ENCODE measurements around the gene SIRT2. TPM values are rescaled to one million over a fixed set of nuclear protein-coding genes. Genes with fewer than 3 reads are reported as not detected.

Gene SIRT2
- total RNA-seq, 1 experiment from 2014 or later = 26.6 TPM

- no peak for DNase-seq (ENCODE audit: low read depth)
Observed at GRCh38 chr19:38920602-38921419, 21.4 kb upstream of the SIRT2 start.

GRCh38 chr19:38919837-38920601 lies 20.6 kb upstream of the SIRT2 start:
- no peak for DNase-seq (ENCODE audit: low read depth)

- no peak for DNase-seq (ENCODE audit: low read depth)
Observed at GRCh38 chr19:38918526-38918925, 19.1 kb upstream of the SIRT2 start.

GRCh38 chr19:38917921-38918491 lies 18.6 kb upstream of the SIRT2 start:
- DNase-seq (ENCODE audit: low read depth) = no peak

- no peak for DNase-seq (ENCODE audit: low read depth)
Observed at GRCh38 chr19:38917516-38917915, 18.1 kb upstream of the SIRT2 start.

- DNase-seq (ENCODE audit: low read depth) = no peak
Observed at GRCh38 chr19:38915329-38916321, 16.2 kb upstream of the SIRT2 start.

GRCh38 chr19:38913958-38914357 lies 14.5 kb upstream of the SIRT2 start:
- DNase-seq (ENCODE audit: low read depth) = no peak

GRCh38 chr19:38912600-38913514 lies 13.4 kb upstream of the SIRT2 start:
- no peak for DNase-seq (ENCODE audit: low read depth)

GRCh38 chr19:38911388-38912001 lies 12.1 kb upstream of the SIRT2 start:
- DNase-seq (ENCODE audit: low read depth) = no peak

GRCh38 chr19:38910488-38910887 lies 11.1 kb upstream of the SIRT2 start:
- DNase-seq (ENCODE audit: low read depth) = no peak

- no peak for DNase-seq (ENCODE audit: low read depth)
Observed at GRCh38 chr19:38908911-38909310, 9.5 kb upstream of the SIRT2 start.

- no peak for DNase-seq (ENCODE audit: low read depth)
Observed at GRCh38 chr19:38907670-38908069, 8.3 kb upstream of the SIRT2 start.

GRCh38 chr19:38907227-38907626 lies 7.8 kb upstream of the SIRT2 start:
- DNase-seq (ENCODE audit: low read depth) = no peak

GRCh38 chr19:38905620-38906019 lies 6.2 kb upstream of the SIRT2 start:
- DNase-seq (ENCODE audit: low read depth) = no peak

GRCh38 chr19:38904581-38905539 lies 5.4 kb upstream of the SIRT2 start:
- no peak for DNase-seq (ENCODE audit: low read depth)

- DNase-seq (ENCODE audit: low read depth) = no peak
Observed at GRCh38 chr19:38901683-38902082, 2.3 kb upstream of the SIRT2 start.

- no peak for DNase-seq (ENCODE audit: low read depth)
Observed at GRCh38 chr19:38900743-38901190, 1.3 kb upstream of the SIRT2 start.

- DNase-seq (ENCODE audit: low read depth) = no peak
Observed at GRCh38 chr19:38900202-38900629, 798 bp upstream of the SIRT2 start.

All from Daoy (cell line).